ENCODE results near the gene TLX2. TPM values are rescaled to one million over a fixed set of nuclear protein-coding genes. Genes with fewer than 3 reads are reported as not detected.

The TLX2 gene
- total and polyA plus RNA-seq, 2 of the 13 experiments (the other 11 are each of a cell fraction or from before 2014, with no cell fraction given): 0.05 to 0.20 TPM

- TF ChIP-seq, protein P1, sequence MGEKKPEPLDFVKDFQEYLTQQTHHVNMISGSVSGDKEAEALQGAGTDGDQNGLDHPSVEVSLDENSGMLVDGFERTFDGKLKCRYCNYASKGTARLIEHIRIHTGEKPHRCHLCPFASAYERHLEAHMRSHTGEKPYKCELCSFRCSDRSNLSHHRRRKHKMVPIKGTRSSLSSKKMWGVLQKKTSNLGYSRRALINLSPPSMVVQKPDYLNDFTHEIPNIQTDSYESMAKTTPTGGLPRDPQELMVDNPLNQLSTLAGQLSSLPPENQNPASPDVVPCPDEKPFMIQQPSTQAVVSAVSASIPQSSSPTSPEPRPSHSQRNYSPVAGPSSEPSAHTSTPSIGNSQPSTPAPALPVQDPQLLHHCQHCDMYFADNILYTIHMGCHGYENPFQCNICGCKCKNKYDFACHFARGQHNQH (CRISPR knock-in tag; IDR thresholded peaks at IDR 0.05): peak; percentile 84
- peak; percentile 81; the same call in 1 of the 2 replicates for TF ChIP-seq ZNF331 (CRISPR knock-in tag; IDR thresholded peaks at IDR 0.05)
- TF ChIP-seq SOX6 (IDR thresholded peaks at IDR 0.05): no peak
- TF ChIP-seq SOX6 (CRISPR knock-in tag; IDR thresholded peaks at IDR 0.05): peak; percentile 68; the same call in 1 of the 2 replicates
- no peak for TF ChIP-seq BHLHE40 (IDR thresholded peaks at IDR 0.05; ENCODE audit: low read length)
- TF ChIP-seq GFI1 (CRISPR knock-in tag; IDR thresholded peaks at IDR 0.05; ENCODE audit: borderline replicate concordance): 0 out of 2 replicates have a peak, but pooled peaks have one; percentile 61
- TF ChIP-seq ZBTB7B (CRISPR knock-in tag; IDR thresholded peaks at IDR 0.05): no peak
- TF ChIP-seq DNMT3B (CRISPR knock-in tag; conservative IDR thresholded peaks at IDR 0.05): no peak
- TF ChIP-seq ZBTB10 (CRISPR knock-in tag; IDR thresholded peaks at IDR 0.05; ENCODE audit: borderline replicate concordance): peak; percentile 66; the same call in 1 of the 2 replicates
- no peak for TF ChIP-seq ZNF496 (CRISPR knock-in tag; IDR thresholded peaks at IDR 0.05; ENCODE audit: insufficient replicate concordance)
- no peak for TF ChIP-seq CHCHD3 (CRISPR knock-in tag; IDR thresholded peaks at IDR 0.05)
- TF ChIP-seq CEBPG (CRISPR knock-in tag; IDR thresholded peaks at IDR 0.05): peak; percentile 55
- 0 out of 2 replicates have a peak, but pooled peaks have one; percentile 57 for TF ChIP-seq PRDM4 (CRISPR knock-in tag; IDR thresholded peaks at IDR 0.05; ENCODE audit: borderline replicate concordance)
- peak; percentile 85 for TF ChIP-seq HOXA5 (CRISPR knock-in tag; IDR thresholded peaks at IDR 0.05)
- TF ChIP-seq PAF1 (CRISPR knock-in tag; IDR thresholded peaks at IDR 0.05): 0 out of 2 replicates have a peak, but pooled peaks have one; percentile 22
- TF ChIP-seq ZNF24 (IDR thresholded peaks at IDR 0.05): 0 out of 2 replicates have a peak, but pooled peaks have one; percentile 9
- 0 out of 2 replicates have a peak, but pooled peaks have one; percentile 11 for TF ChIP-seq SIX1 (CRISPR knock-in tag; IDR thresholded peaks at IDR 0.05; ENCODE audit: borderline replicate concordance)
- TF ChIP-seq MTA3 (CRISPR knock-in tag; IDR thresholded peaks at IDR 0.05): no peak
- no peak for TF ChIP-seq FUBP1 (CRISPR knock-in tag; IDR thresholded peaks at IDR 0.05; ENCODE audit: borderline replicate concordance)
- TF ChIP-seq ZNF629 (CRISPR knock-in tag; conservative IDR thresholded peaks at IDR 0.05): peak; percentile 46; the same call in 1 of the 2 replicates
- peak; percentile 98 for TF ChIP-seq HNF4G (IDR thresholded peaks at IDR 0.05; ENCODE audit: borderline replicate concordance, low read depth, low read length)
- TF ChIP-seq HNF4G (CRISPR knock-in tag; IDR thresholded peaks at IDR 0.05; ENCODE audit: borderline replicate concordance, low read depth): peak; percentile 99
- peak; percentile 17 for TF ChIP-seq ZNF678 (CRISPR knock-in tag; IDR thresholded peaks at IDR 0.05)
These were observed 12.0 kb upstream of the TLX2 start (continued) for GRCh38 chr2:74502147-74502719.

All from HepG2 (cell line).